HCT116 (cell line): ENCODE data around the gene KIAA0930.

Source experiments
- CTCF ChIP-seq, 3 experiments: fragments of 200-600 bp in 1 of 3; sonication (generic) in 1 of 3; IDR thresholded peaks in 2 of 3; conservative IDR thresholded peaks in 1 of 3; 2 replicates each; pipeline ENCODE4 v1.5.1; 2012 to 2017; ENCODE audit warnings: low read depth in 2 of 3, low read length in 2 of 3, antibody characterized with exemption in 1 of 3, borderline replicate concordance in 1 of 3, control low read depth in 1 of 3, mild to moderate bottlenecking in 1 of 3, mixed read lengths in 1 of 3, mixed run types in 1 of 3, moderate library complexity in 1 of 3; ENCODE audit not compliant: insufficient read depth in 1 of 3
- EZH2 ChIP-seq: fragments of 200-600 bp; sonication (generic); IDR thresholded peaks from 2 replicates; pipeline ENCODE4 v1.6.1; 2017; ENCODE audit warnings: antibody characterized with exemption, mixed run types
- POLR2A ChIP-seq: IDR thresholded peaks from 2 replicates; pipeline ENCODE4 v1.7.0; 2011; ENCODE audit warnings: borderline replicate concordance; ENCODE audit not compliant: insufficient read depth, insufficient read length; ENCODE audit errors: extremely low read depth
- POLR2AphosphoS5 ChIP-seq: IDR thresholded peaks from 2 replicates; pipeline ENCODE4 v1.6.1; 2011; ENCODE audit warnings: mild to moderate bottlenecking, low read depth, low read length, moderate library complexity
- REST ChIP-seq: IDR thresholded peaks from 2 replicates; pipeline ENCODE4 v1.6.1; 2012; ENCODE audit warnings: low read depth
- ZNF274 ChIP-seq: fragments of 200-500 bp; sonication (Bioruptor generic); IDR thresholded peaks from 2 replicates; pipeline ENCODE4 v1.6.1; 2014; ENCODE audit warnings: mild to moderate bottlenecking, low read depth, low read length, inconsistent platforms

GRCh38 chr22:45221201-45221600 is 19.5 kb downstream of the KIAA0930 start:
- no peak for TF ChIP-seq REST
- no peak for TF ChIP-seq CTCF (IDR thresholded peaks at IDR 0.05 in 2 of 3, conservative IDR thresholded peaks at IDR 0.05 in 1 of 3; ENCODE audit: borderline replicate concordance in 1 of 3, insufficient read depth in 1 of 3, low read depth in 2 of 3, low read length in 2 of 3)
- TF ChIP-seq ZNF274 = no peak
- TF ChIP-seq POLR2A = no peak
- TF ChIP-seq POLR2AphosphoS5 = no peak
- no peak for TF ChIP-seq EZH2
